Esophagus (tissue), 2 donors: ENCODE results near the gene JADE3. TPM values are rescaled to one million over a fixed set of nuclear protein-coding genes. Genes with fewer than 3 reads are reported as not detected.
A peak's percentile ranks its signal among the peaks of the same experiment; 100 is the strongest.

Experiments
- H3K27ac ChIP-seq, 2 donors: one replicate each; pipeline ENCODE4 v1.5.1; 2013; ENCODE audit warnings: low read depth in 2 of 2, mild to moderate bottlenecking in 2 of 2, inconsistent platforms in 1 of 2, low read length in 1 of 2, moderate library complexity in 1 of 2
- H3K27me3 ChIP-seq, 2 donors: one replicate each; pipeline ENCODE4 v1.6.1; 2013; ENCODE audit warnings: low read length in 2 of 2, control low read depth in 1 of 2, mild to moderate bottlenecking in 1 of 2; ENCODE audit not compliant: insufficient read depth in 2 of 2, control insufficient read depth in 1 of 2
- H3K36me3 ChIP-seq, 2 donors: one replicate each; pipeline ENCODE4 v1.6.1; 2013; ENCODE audit warnings: low read length in 1 of 2; ENCODE audit not compliant: control insufficient read depth in 2 of 2, insufficient read depth in 2 of 2
- H3K4me1 ChIP-seq, 2 donors: one replicate each; pipeline ENCODE4 v1.6.1; 2013; ENCODE audit warnings: low read length in 1 of 2; ENCODE audit not compliant: control insufficient read depth in 2 of 2, insufficient read depth in 2 of 2
- H3K4me3 ChIP-seq, 2 donors: one replicate each; pipeline ENCODE4 v1.5.1; 2013; ENCODE audit warnings: low read length in 2 of 2, mild to moderate bottlenecking in 2 of 2, low read depth in 1 of 2, moderate library complexity in 1 of 2
- H3K9me3 ChIP-seq, 2 donors: one replicate each; pipeline ENCODE4 v1.6.1; 2013; ENCODE audit warnings: mild to moderate bottlenecking in 2 of 2, low read depth in 1 of 2, low read length in 1 of 2, moderate library complexity in 1 of 2; ENCODE audit not compliant: control insufficient read depth in 2 of 2, insufficient read depth in 1 of 2
- WGBS, 2 donors: extraction: QIAGEN DNeasy Blood & Tissue Kit; methylation state at CpG; one replicate each; pipeline ENCODE4 v1.1.7; 2013; 5-methylcytosine and 5-hydroxymethylcytosine counted together
- polyA plus RNA-seq, 2 donors: library from polyadenylated mRNA; stranded (reverse); fragments of 200-250 nt; gene quantifications; one replicate each; pipeline ENCODE4 v1.2.3, GENCODE V29; 2013
- donor health status: healthy with polysubstance abuse.
- donor health status: Bipolar disorder and iron deficiency.

The JADE3 gene
- polyA plus RNA-seq, 2 donors = 1.5 to 2.3 TPM

GRCh38 chrX:47060708-47061107 is 148.5 kb downstream of the JADE3 start:
- Histone ChIP-seq H3K4me3 (no peak overlapping the region), H3K36me3 (peaks cover 0 to 3% of the 10 kb centered on the region in 2 donors), H3K27me3 (peaks cover 0 to 4% of the 10 kb centered on the region in 2 donors), H3K9me3 (no peaks in the 10 kb centered on the region), H3K4me1 (no peaks in the 10 kb centered on the region), H3K27ac (no peak overlapping the region)
- WGBS, 2 donors = 44% methylated on average over 2 of the region's 2 CpGs

- Histone ChIP-seq H3K27ac (no peak overlapping the region), H3K36me3 (peaks cover 0 to 3% of the 10 kb centered on the region in 2 donors), H3K4me1 (no peaks in the 10 kb centered on the region), H3K27me3 (peaks cover 0 to 4% of the 10 kb centered on the region in 2 donors), H3K9me3 (no peaks in the 10 kb centered on the region), H3K4me3 (no peak overlapping the region)
- 81 to 83% methylated on average over 2 of the region's 2 CpGs for WGBS, 2 donors
Measured at GRCh38 chrX:47061238-47061919, 149.2 kb downstream of the JADE3 start.

- Histone ChIP-seq H3K27me3 (peaks cover 0 to 4% of the 10 kb centered on the region in 2 donors), H3K4me1 (no peaks in the 10 kb centered on the region), H3K4me3 (no peak overlapping the region), H3K27ac (no peak overlapping the region), H3K36me3 (no peaks in the 10 kb centered on the region), H3K9me3 (no peaks in the 10 kb centered on the region)
- WGBS, 2 donors = 70 to 94% methylated on average over 2 of the region's 2 CpGs
Measured at GRCh38 chrX:47063179-47063578, 151.0 kb downstream of the JADE3 start.

GRCh38 chrX:47068214-47068613 is 156.0 kb downstream of the JADE3 start:
- whole genome bisulfite sequencing, 2 donors = 60 to 80% methylated on average over 3 of the region's 3 CpGs

GRCh38 chrX:47068720-47069119 is 156.5 kb downstream of the JADE3 start:
- no peaks in the 10 kb centered on the region for H3K9me3 ChIP-seq
- H3K36me3 ChIP-seq = no peaks in the 10 kb centered on the region
- no peak overlapping the region for H3K27ac ChIP-seq
- H3K27me3 ChIP-seq = no peaks in the 10 kb centered on the region
- H3K4me1 ChIP-seq = no peaks in the 10 kb centered on the region
- H3K4me3 ChIP-seq = no peak overlapping the region

More at GRCh38 chrX:47068214-47068613, 156.0 kb downstream of the JADE3 start:
- H3K36me3 ChIP-seq = no peaks in the 10 kb centered on the region
- no peaks in the 10 kb centered on the region for H3K4me1 ChIP-seq
- H3K27me3 ChIP-seq = no peaks in the 10 kb centered on the region
- H3K9me3 ChIP-seq = no peaks in the 10 kb centered on the region
- H3K27ac ChIP-seq = no peak overlapping the region
- no peak overlapping the region for H3K4me3 ChIP-seq

- Histone ChIP-seq H3K27ac (peak within 1 kb of the TSS in 1 of 2 donors; percentile 12), H3K27me3 (no peaks in the 10 kb centered on the region), H3K36me3 (no peaks in the 10 kb centered on the region), H3K4me3 (peak within 1 kb of the TSS; percentile 25 to 44), H3K9me3 (no peaks in the 10 kb centered on the region), H3K4me1 (peaks cover 0 to 5% of the 10 kb centered on the region in 2 donors)
- WGBS, 2 donors = 26 to 40% methylated on average over 44 to 59 of the region's 59 CpGs
Measured at GRCh38 chrX:47078129-47079043, 166.2 kb downstream of the JADE3 start, which contains the start of gene RGN. Gene RGN, plus strand, starts transcription at chrX:47078443. Its CDS starts 2,702 bp downstream, at chrX:47081145.

- no peaks in the 10 kb centered on the region for H3K36me3 ChIP-seq
- H3K9me3 ChIP-seq = no peaks in the 10 kb centered on the region
- H3K4me3 ChIP-seq = no peak overlapping the region
- WGBS, 2 donors = 58 to 70% methylated on average over 9 of the region's 9 CpGs
- H3K27me3 ChIP-seq = no peaks in the 10 kb centered on the region
- peaks cover 0 to 5% of the 10 kb centered on the region in 2 donors for H3K4me1 ChIP-seq
- no peak overlapping the region for H3K27ac ChIP-seq
Measured at GRCh38 chrX:47080215-47080914, 168.1 kb downstream of the JADE3 start.

- Histone ChIP-seq H3K4me3 (no peak overlapping the region), H3K4me1 (peaks cover 0 to 5% of the 10 kb centered on the region in 2 donors), H3K27ac (no peak overlapping the region), H3K36me3 (no peaks in the 10 kb centered on the region), H3K27me3 (no peaks in the 10 kb centered on the region), H3K9me3 (no peaks in the 10 kb centered on the region)
- WGBS, 2 donors = 53 to 73% methylated on average over 5 of the region's 5 CpGs
Measured at GRCh38 chrX:47080915-47081236, 168.7 kb downstream of the JADE3 start.

GRCh38 chrX:47091149-47091775 is 179.0 kb downstream of the JADE3 start:
- Histone ChIP-seq H3K27me3 (no peaks in the 10 kb centered on the region), H3K4me1 (no peaks in the 10 kb centered on the region), H3K27ac (no peak overlapping the region), H3K9me3 (no peaks in the 10 kb centered on the region), H3K36me3 (no peaks in the 10 kb centered on the region), H3K4me3 (no peak overlapping the region)
- 42 to 46% methylated on average over 4 of the region's 4 CpGs for WGBS, 2 donors
